Measurements from ENCODE around the gene VILL. TPM values are rescaled to one million over a fixed set of nuclear protein-coding genes. Genes with fewer than 3 reads are reported as not detected.
"Not testable (repeated sequence)": the region's sequence is repeated elsewhere in the genome, so short reads cannot be mapped to it uniquely, and the experiment has no call there.

VILL gene
- total RNA-seq, 1 donor: 12.4 TPM

- Histone ChIP-seq H3K4me3 (ENCODE audit: low read length) (no peak overlapping the region), H3K4me1 (ENCODE audit: insufficient read depth, low read length) (peaks cover 24% of the 10 kb centered on the region)
Observed at GRCh38 chr3:38022896-38023709, 32.5 kb downstream of the VILL start.

GRCh38 chr3:38026856-38027255 is 36.3 kb downstream of the VILL start:
- H3K4me1 ChIP-seq (ENCODE audit: insufficient read depth, low read length): peaks cover 45% of the 10 kb centered on the region
- peaks cover 36% of the 10 kb centered on the region for H3K27me3 ChIP-seq (ENCODE audit: insufficient read depth, low read length)
- no peak overlapping the region for H3K4me3 ChIP-seq (ENCODE audit: low read length)
- no peaks in the 10 kb centered on the region for H3K9me3 ChIP-seq (ENCODE audit: low read depth, low read length)

More at GRCh38 chr3:38022896-38023709, 32.5 kb downstream of the VILL start:
- peaks cover 7% of the 10 kb centered on the region for H3K27me3 ChIP-seq (ENCODE audit: insufficient read depth, low read length)
- no peaks in the 10 kb centered on the region for H3K9me3 ChIP-seq (ENCODE audit: low read depth, low read length)

GRCh38 chr3:38027466-38028465 is 37.2 kb downstream of the VILL start:
- H3K9me3 ChIP-seq (ENCODE audit: low read depth, low read length): no peaks in the 10 kb centered on the region
- H3K4me3 ChIP-seq (ENCODE audit: low read length): no peak overlapping the region
- H3K4me1 ChIP-seq (ENCODE audit: insufficient read depth, low read length): peaks cover 43% of the 10 kb centered on the region
- peaks cover 39% of the 10 kb centered on the region for H3K27me3 ChIP-seq (ENCODE audit: insufficient read depth, low read length)

GRCh38 chr3:38028621-38029361 is 38.2 kb downstream of the VILL start:
- Histone ChIP-seq H3K4me3 (ENCODE audit: low read length) (peak overlapping the region; percentile 24), H3K9me3 (ENCODE audit: low read depth, low read length) (no peaks in the 10 kb centered on the region), H3K4me1 (ENCODE audit: insufficient read depth, low read length) (peaks cover 37% of the 10 kb centered on the region), H3K27me3 (ENCODE audit: insufficient read depth, low read length) (peaks cover 39% of the 10 kb centered on the region)

GRCh38 chr3:38029400-38030125 is 39.0 kb downstream of the VILL start, which contains the start of gene PLCD1:
PLCD1 (minus strand) TSS chr3:38029642; CDS start chr3:38029539, 103 bp downstream.
- peaks cover 32% of the 10 kb centered on the region for H3K4me1 ChIP-seq (ENCODE audit: insufficient read depth, low read length)
- H3K27me3 ChIP-seq (ENCODE audit: insufficient read depth, low read length): peaks cover 39% of the 10 kb centered on the region
- H3K4me3 ChIP-seq (ENCODE audit: low read length): peak within 1 kb of the TSS; percentile 24
- no peaks in the 10 kb centered on the region for H3K9me3 ChIP-seq (ENCODE audit: low read depth, low read length)

GRCh38 chr3:38030126-38031021 is 39.8 kb downstream of the VILL start:
- H3K4me3 ChIP-seq (ENCODE audit: low read length): peak overlapping the region; percentile 18
- H3K9me3 ChIP-seq (ENCODE audit: low read depth, low read length): no peaks in the 10 kb centered on the region
- peaks cover 39% of the 10 kb centered on the region for H3K27me3 ChIP-seq (ENCODE audit: insufficient read depth, low read length)
- H3K4me1 ChIP-seq (ENCODE audit: insufficient read depth, low read length): peaks cover 29% of the 10 kb centered on the region

- no peaks in the 10 kb centered on the region for H3K9me3 ChIP-seq (ENCODE audit: low read depth, low read length)
- peaks cover 39% of the 10 kb centered on the region for H3K27me3 ChIP-seq (ENCODE audit: insufficient read depth, low read length)
- H3K4me1 ChIP-seq (ENCODE audit: insufficient read depth, low read length): peaks cover 22% of the 10 kb centered on the region
- H3K4me3 ChIP-seq (ENCODE audit: low read length): no peak overlapping the region
Observed at GRCh38 chr3:38031022-38031994, 40.7 kb downstream of the VILL start.

- Histone ChIP-seq H3K4me1 (ENCODE audit: insufficient read depth, low read length) (peaks cover 22% of the 10 kb centered on the region), H3K4me3 (ENCODE audit: low read length) (no peak overlapping the region), H3K9me3 (ENCODE audit: low read depth, low read length) (no peaks in the 10 kb centered on the region), H3K27me3 (ENCODE audit: insufficient read depth, low read length) (peaks cover 39% of the 10 kb centered on the region)
Observed at GRCh38 chr3:38032328-38032865, 41.8 kb downstream of the VILL start.

- not testable (repeated sequence) for H3K4me3 ChIP-seq (ENCODE audit: low read length); H3K9me3 ChIP-seq (ENCODE audit: low read depth, low read length)
- peaks cover 27% of the 10 kb centered on the region for H3K27me3 ChIP-seq (ENCODE audit: insufficient read depth, low read length)
- peaks cover 31% of the 10 kb centered on the region for H3K4me1 ChIP-seq (ENCODE audit: insufficient read depth, low read length)
Observed at GRCh38 chr3:38033586-38033985, 43.0 kb downstream of the VILL start.

GRCh38 chr3:38034335-38034734 is 43.7 kb downstream of the VILL start:
- H3K9me3 ChIP-seq (ENCODE audit: low read depth, low read length); H3K4me3 ChIP-seq (ENCODE audit: low read length): not testable (repeated sequence)
- Histone ChIP-seq H3K27me3 (ENCODE audit: insufficient read depth, low read length) (peaks cover 23% of the 10 kb centered on the region), H3K4me1 (ENCODE audit: insufficient read depth, low read length) (peaks cover 35% of the 10 kb centered on the region)

GRCh38 chr3:38036286-38036685 is 45.7 kb downstream of the VILL start:
- Histone ChIP-seq H3K27me3 (ENCODE audit: insufficient read depth, low read length) (peaks cover 9% of the 10 kb centered on the region), H3K9me3 (ENCODE audit: low read depth, low read length) (no peaks in the 10 kb centered on the region), H3K4me3 (ENCODE audit: low read length) (no peak overlapping the region), H3K4me1 (ENCODE audit: insufficient read depth, low read length) (peaks cover 33% of the 10 kb centered on the region)

- Histone ChIP-seq H3K4me3 (ENCODE audit: low read length) (no peak overlapping the region), H3K27me3 (ENCODE audit: insufficient read depth, low read length) (peaks cover 2% of the 10 kb centered on the region), H3K4me1 (ENCODE audit: insufficient read depth, low read length) (peaks cover 30% of the 10 kb centered on the region), H3K9me3 (ENCODE audit: low read depth, low read length) (no peaks in the 10 kb centered on the region)
Observed at GRCh38 chr3:38036906-38037305, 46.3 kb downstream of the VILL start.

Measured in mononuclear cell (primary cell).